ENCODE measurements around the gene GLRX. TPM values are rescaled to one million over a fixed set of nuclear protein-coding genes. Genes with fewer than 3 reads are reported as not detected.

GLRX gene
- total RNA-seq, 1 experiment from 2014 or later = 17.9 TPM

- TF ChIP-seq CTCF (IDR thresholded peaks at IDR 0.05; ENCODE audit: insufficient read depth in 1 of 2, low read depth in 1 of 2, low read length in 1 of 2, severe bottlenecking in 1 of 2, unreplicated experiment in 1 of 2) = no peak
- no peak overlapping the region for H3K4me3 ChIP-seq (ENCODE audit: low read depth, low read length)
- intact Hi-C loops (cut with micrococcal nuclease; ENCODE audit: unreplicated experiment) = no loop called here
- peaks cover 25% of the 10 kb centered on the region for H3K4me1 ChIP-seq
- H3K27ac Mint-ChIP-seq (ENCODE audit: unreplicated experiment) = no peak overlapping the region
- BruUV-seq (replicated peaks) = no TSS peak
- no peak for DNase-seq
- peaks cover 12% of the 10 kb centered on the region for H3K4me1 Mint-ChIP-seq (ENCODE audit: low read depth, unreplicated experiment)
- H3K9me3 Mint-ChIP-seq (ENCODE audit: unreplicated experiment) = no peaks in the 10 kb centered on the region
- no peaks in the 10 kb centered on the region for H3K9me3 ChIP-seq
- H3K27me3 Mint-ChIP-seq (ENCODE audit: insufficient read depth, unreplicated experiment) = no peaks in the 10 kb centered on the region
- ChIA-PET CTCF (no interaction called here), POLR2A (no interaction called here)
- H3K27me3 ChIP-seq (replicated peaks; ENCODE audit: control insufficient read depth, insufficient read depth, low read length) = no peaks in the 10 kb centered on the region
- no peak overlapping the region for H3K4me3 Mint-ChIP-seq (ENCODE audit: unreplicated experiment)
- peaks cover 13% of the 10 kb centered on the region for H3K36me3 Mint-ChIP-seq (ENCODE audit: insufficient read depth, unreplicated experiment)
- H3K36me3 ChIP-seq (ENCODE audit: control insufficient read depth, insufficient read depth, low read length) = no peaks in the 10 kb centered on the region
Observed at GRCh38 chr5:95797301-95797700, 25.2 kb downstream of the GLRX start.

GRCh38 chr5:95794070-95794516 is 28.4 kb downstream of the GLRX start:
- no peaks in the 10 kb centered on the region for H3K9me3 ChIP-seq
- no peaks in the 10 kb centered on the region for H3K27me3 Mint-ChIP-seq (ENCODE audit: insufficient read depth, unreplicated experiment)
- BruUV-seq (replicated peaks) = no TSS peak
- H3K4me3 ChIP-seq (ENCODE audit: low read depth, low read length) = no peak overlapping the region
- no peak for DNase-seq
- ChIA-PET POLR2A (no interaction called here), CTCF (interaction anchor here (1.9 kb wide), 1 partner anchor 13 kb away, joined by 6 read pairs; no protein-coding TSS in a partner anchor)
- H3K27me3 ChIP-seq (replicated peaks; ENCODE audit: control insufficient read depth, insufficient read depth, low read length) = no peaks in the 10 kb centered on the region
- TF ChIP-seq CTCF (IDR thresholded peaks at IDR 0.05; ENCODE audit: insufficient read depth in 1 of 2, low read depth in 1 of 2, low read length in 1 of 2, severe bottlenecking in 1 of 2, unreplicated experiment in 1 of 2) = no peak
- no peaks in the 10 kb centered on the region for H3K9me3 Mint-ChIP-seq (ENCODE audit: unreplicated experiment)
- H3K27ac Mint-ChIP-seq (ENCODE audit: unreplicated experiment) = no peak overlapping the region
- H3K4me1 Mint-ChIP-seq (ENCODE audit: low read depth, unreplicated experiment) = peaks cover 30% of the 10 kb centered on the region
- peaks cover 22% of the 10 kb centered on the region for H3K36me3 Mint-ChIP-seq (ENCODE audit: insufficient read depth, unreplicated experiment)
- peaks cover 21% of the 10 kb centered on the region for H3K4me1 ChIP-seq
- H3K36me3 ChIP-seq (ENCODE audit: control insufficient read depth, insufficient read depth, low read length) = no peaks in the 10 kb centered on the region
- H3K4me3 Mint-ChIP-seq (ENCODE audit: unreplicated experiment) = no peak overlapping the region
- intact Hi-C loops (cut with micrococcal nuclease; ENCODE audit: unreplicated experiment) = loop anchor here (2.0 kb wide), 1 partner anchor 41 kb away; no protein-coding TSS in a partner anchor

- Mint-ChIP-seq H3K36me3 (ENCODE audit: insufficient read depth, unreplicated experiment) (peaks cover 16% of the 10 kb centered on the region), H3K4me1 (ENCODE audit: low read depth, unreplicated experiment) (peaks cover 30% of the 10 kb centered on the region), H3K27ac (ENCODE audit: unreplicated experiment) (peak overlapping the region; percentile 79), H3K4me3 (ENCODE audit: unreplicated experiment) (no peak overlapping the region), H3K9me3 (ENCODE audit: unreplicated experiment) (no peaks in the 10 kb centered on the region), H3K27me3 (ENCODE audit: insufficient read depth, unreplicated experiment) (no peaks in the 10 kb centered on the region)
- Histone ChIP-seq H3K4me3 (ENCODE audit: low read depth, low read length) (no peak overlapping the region), H3K36me3 (ENCODE audit: control insufficient read depth, insufficient read depth, low read length) (no peaks in the 10 kb centered on the region), H3K9me3 (no peaks in the 10 kb centered on the region), H3K4me1 (peaks cover 21% of the 10 kb centered on the region), H3K27me3 (replicated peaks; ENCODE audit: control insufficient read depth, insufficient read depth, low read length) (no peaks in the 10 kb centered on the region)
- no peak for TF ChIP-seq CTCF (IDR thresholded peaks at IDR 0.05; ENCODE audit: insufficient read depth in 1 of 2, low read depth in 1 of 2, low read length in 1 of 2, severe bottlenecking in 1 of 2, unreplicated experiment in 1 of 2)
- ChIA-PET CTCF (interaction anchor here (1.0 kb wide), 1 partner anchor 11 kb away, joined by 4 read pairs; no protein-coding TSS in a partner anchor), POLR2A (no interaction called here)
- intact Hi-C loops (cut with micrococcal nuclease; ENCODE audit: unreplicated experiment) = no loop called here
- no TSS peak for BruUV-seq (replicated peaks)
- DNase-seq = peak in 1 of 2 experiments; percentile 23
Observed at GRCh38 chr5:95791751-95792150, 30.8 kb downstream of the GLRX start.
